IgD-negative memory B cell (primary cell): Measurements from ENCODE around the gene TEAD2. TPM values are rescaled to one million over a fixed set of nuclear protein-coding genes. Genes with fewer than 3 reads are reported as not detected.

ENCODE experiments used
- H3K27ac Mint-ChIP-seq, 3 donors: one replicate each; pipeline ENCODE4 v1.8.0; 2020 to 2022; ENCODE audit warnings: mild to moderate bottlenecking in 3 of 3, mixed read lengths in 3 of 3, moderate library complexity in 1 of 3
- H3K27me3 Mint-ChIP-seq: one replicate; pipeline ENCODE4 v1.8.0; 2021; ENCODE audit warnings: mixed read lengths
- H3K36me3 Mint-ChIP-seq: one replicate; pipeline ENCODE4 v1.8.0; 2020; ENCODE audit warnings: mild to moderate bottlenecking, mixed read lengths
- H3K4me1 Mint-ChIP-seq, 3 donors: one replicate each; pipeline ENCODE4 v1.8.0; 2020 to 2022; ENCODE audit warnings: mixed read lengths in 3 of 3, mild to moderate bottlenecking in 1 of 3
- H3K4me3 Mint-ChIP-seq, 4 donors: one replicate each; pipeline ENCODE4 v1.8.0; 2020 to 2022; ENCODE audit warnings: mild to moderate bottlenecking in 4 of 4, mixed read lengths in 4 of 4, moderate library complexity in 3 of 4
- H3K9me3 Mint-ChIP-seq, 3 donors: one replicate each; pipeline ENCODE4 v1.8.0; 2020 to 2021; ENCODE audit warnings: mixed read lengths in 3 of 3, mild to moderate bottlenecking in 1 of 3
- polyA plus RNA-seq: library from polyadenylated mRNA; unstranded; fragments of 300-500 nt; fragmentation: Illumina TruSeq; gene quantifications from one replicate; pipeline ENCODE4 v1.2.3, GENCODE V29; 2021

TEAD2 gene
- polyA plus RNA-seq, 1 donor from 2014 or later, result 6.3 TPM

DNA sequence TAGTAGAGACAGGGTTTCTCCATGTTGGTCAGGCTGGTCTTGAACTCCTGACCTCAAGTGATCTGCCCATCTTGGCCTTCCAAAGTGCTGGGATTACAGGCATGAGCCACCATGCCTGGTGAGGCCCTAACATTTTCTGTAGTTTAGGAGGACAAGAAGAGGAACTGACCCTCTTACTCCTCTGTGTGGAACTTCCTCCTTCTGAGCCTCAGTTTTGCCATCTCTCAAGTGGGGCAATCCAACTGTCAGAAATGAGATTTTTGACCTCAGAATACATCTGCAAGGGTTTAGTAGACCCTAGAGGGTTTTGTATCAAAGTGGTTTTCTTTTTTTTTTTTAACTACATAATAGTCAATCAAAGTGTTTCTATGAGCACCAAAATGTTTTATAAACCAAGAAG, 3.9 kb upstream of the TEAD2 start:
- Mint-ChIP-seq H3K4me3 (peak overlapping the region in 1 of 4 donors; percentile 19), H3K27ac (peak overlapping the region in 2 of 3 donors; percentile 9 to 31), H3K9me3 (peaks cover 0 to 5% (median 2%) of the 10 kb centered on the region in 3 donors), H3K4me1 (peaks cover 5 to 15% (median 10%) of the 10 kb centered on the region in 3 donors), H3K36me3 (no peaks in the 10 kb centered on the region), H3K27me3 (peaks cover 3% of the 10 kb centered on the region)

DNA sequence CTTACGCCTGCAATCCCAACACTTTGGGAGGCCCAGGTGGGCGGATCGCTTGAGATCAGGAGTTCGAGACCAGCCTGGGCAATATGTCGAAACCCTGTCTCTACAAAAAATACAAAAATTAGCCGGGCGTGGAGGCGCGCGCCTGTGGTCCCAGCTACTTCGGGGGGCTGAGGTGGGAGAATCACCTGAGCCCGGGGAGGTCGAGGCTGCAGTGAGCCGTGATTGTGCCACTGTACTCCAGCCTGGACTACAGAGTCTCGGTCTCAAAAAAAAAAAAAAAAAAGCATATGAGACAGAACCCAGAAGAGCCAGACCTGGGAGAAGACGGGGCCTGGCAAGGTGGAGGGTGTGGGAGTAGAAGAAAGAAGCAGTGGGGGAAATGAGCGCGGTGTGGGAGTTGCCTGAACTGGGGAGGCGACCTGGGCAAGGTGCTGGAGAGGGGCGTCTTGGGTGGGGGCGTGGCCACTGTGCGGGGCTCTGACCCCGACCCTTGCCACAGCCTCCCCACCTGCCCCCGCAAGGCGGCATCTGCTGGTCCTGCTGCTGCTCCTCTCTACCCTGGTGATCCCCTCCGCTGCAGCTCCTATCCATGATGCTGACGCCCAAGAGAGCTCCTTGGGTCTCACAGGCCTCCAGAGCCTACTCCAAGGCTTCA, 2.0 kb upstream of the TEAD2 start:
- Mint-ChIP-seq H3K4me3 (no peak overlapping the region), H3K27ac (peak overlapping the region in 1 of 3 donors; percentile 95)

DNA sequence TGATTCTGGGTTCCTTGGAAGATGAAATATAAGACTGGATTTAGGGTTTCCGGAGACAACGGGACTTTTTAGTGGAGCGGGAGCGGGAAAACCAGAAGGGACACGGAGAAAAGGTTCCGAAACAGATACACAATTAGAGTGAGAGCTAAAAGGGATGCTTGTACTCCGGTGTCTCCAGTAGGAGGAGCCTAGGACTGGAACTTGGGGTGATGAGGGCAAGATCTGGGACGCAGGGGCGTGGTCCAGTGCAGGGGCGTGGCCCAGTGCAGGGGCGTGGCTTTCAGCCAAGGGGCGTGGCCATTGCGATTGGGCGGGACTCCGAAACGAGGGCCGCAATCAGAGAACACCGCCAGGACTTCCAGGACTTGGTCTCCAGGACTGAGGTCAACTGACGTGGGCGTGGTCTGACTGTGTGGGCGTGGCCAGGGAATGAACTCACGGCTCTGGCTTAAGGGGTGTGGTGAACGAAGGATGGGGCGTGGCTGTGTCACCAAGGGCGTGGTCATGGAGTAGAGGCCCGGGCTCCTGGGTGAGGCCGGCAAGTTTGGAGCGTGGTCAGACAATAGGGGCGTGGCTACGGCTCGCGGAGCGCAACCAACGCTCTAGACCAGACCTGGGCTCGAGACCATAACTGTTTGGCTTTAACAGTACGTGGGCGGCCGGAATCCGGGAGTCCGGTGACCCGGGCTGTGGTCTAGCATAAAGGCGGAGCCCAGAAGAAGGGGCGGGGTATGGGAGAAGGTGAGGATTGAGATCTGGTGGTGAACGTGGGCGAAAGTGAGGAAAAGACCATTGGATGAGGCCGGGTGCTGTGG, 1.3 kb upstream of the TEAD2 start, which contains the start of gene DKKL1:
DKKL1 (plus strand) TSS at position 610 of the 815 bp plus-strand sequence; CDS start at position 732, 122 bp downstream.
- peaks cover 8 to 22% (median 16%) of the 10 kb centered on the region in 3 donors for H3K4me1 Mint-ChIP-seq
- no peaks in the 10 kb centered on the region for H3K9me3 Mint-ChIP-seq
- no peaks in the 10 kb centered on the region for H3K36me3 Mint-ChIP-seq
- H3K4me3 Mint-ChIP-seq, result no peak within 1 kb of the TSS
- peaks cover 3% of the 10 kb centered on the region for H3K27me3 Mint-ChIP-seq
- peak within 1 kb of the TSS in 2 of 3 donors; percentile 17 to 95 for H3K27ac Mint-ChIP-seq

More for the DNA sequence above, 2.0 kb upstream of the TEAD2 start:
- Mint-ChIP-seq H3K9me3 (no peaks in the 10 kb centered on the region), H3K4me1 (peaks cover 6 to 22% (median 16%) of the 10 kb centered on the region in 3 donors), H3K27me3 (peaks cover 3% of the 10 kb centered on the region), H3K36me3 (no peaks in the 10 kb centered on the region)

DNA sequence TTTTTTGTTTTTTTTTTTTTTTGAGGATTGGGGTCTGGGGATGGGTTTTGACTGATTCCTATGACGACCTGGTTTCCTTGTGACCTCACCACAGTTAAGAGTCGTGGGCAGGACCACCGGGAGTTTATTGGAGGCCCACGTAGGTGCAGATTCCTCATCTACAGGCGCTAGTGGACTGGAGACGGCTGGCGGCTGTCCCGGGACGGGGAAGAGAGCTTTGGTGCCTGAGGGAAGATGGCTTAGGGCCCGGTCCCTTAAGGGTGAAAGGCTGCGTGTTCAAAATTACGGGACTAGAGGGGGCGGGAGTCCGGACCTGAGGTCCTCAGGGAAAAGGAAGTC, 682 bp upstream of the TEAD2 start:
- no peak overlapping the region for H3K27ac Mint-ChIP-seq
- no peak overlapping the region for H3K4me3 Mint-ChIP-seq
- H3K4me1 Mint-ChIP-seq, result peaks cover 8 to 25% (median 16%) of the 10 kb centered on the region in 3 donors
- H3K27me3 Mint-ChIP-seq, result peaks cover 3% of the 10 kb centered on the region
- no peaks in the 10 kb centered on the region for H3K9me3 Mint-ChIP-seq
- H3K36me3 Mint-ChIP-seq, result no peaks in the 10 kb centered on the region

DNA sequence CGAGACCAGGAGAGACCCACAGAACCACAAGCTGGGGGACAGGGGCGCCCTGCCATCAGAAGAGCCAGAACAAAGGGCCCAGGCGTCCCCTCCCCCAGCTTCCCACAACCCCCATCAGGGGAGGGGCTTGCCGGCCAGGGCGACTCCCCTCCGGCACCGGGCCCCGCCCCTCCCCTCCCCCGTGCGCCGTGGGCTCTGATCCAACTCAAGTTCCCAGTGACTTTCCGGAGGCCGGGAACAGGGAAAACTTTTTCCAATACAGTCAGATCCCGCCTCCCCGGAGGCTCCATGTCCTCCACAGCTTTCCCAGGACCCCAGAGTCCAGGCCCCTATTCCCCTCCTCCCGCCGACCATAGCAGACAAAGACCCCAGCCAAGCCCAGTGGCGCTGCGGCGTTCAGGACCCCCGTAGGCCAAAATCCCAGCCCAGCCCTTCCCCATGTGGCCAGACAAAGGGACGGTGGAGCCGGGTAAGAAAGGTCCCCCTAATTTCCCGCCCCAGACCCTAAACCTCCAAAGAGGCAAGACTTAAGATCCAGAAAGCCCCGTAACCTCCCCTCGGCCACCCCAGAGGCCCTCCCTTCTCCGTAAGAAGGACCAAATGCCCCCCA, 673 bp downstream of the TEAD2 start:
- Mint-ChIP-seq H3K36me3 (no peaks in the 10 kb centered on the region), H3K27ac (peak overlapping the region; percentile 21 to 90 (median 84)), H3K4me1 (peaks cover 16 to 35% (median 23%) of the 10 kb centered on the region in 3 donors), H3K9me3 (no peaks in the 10 kb centered on the region), H3K27me3 (peaks cover 3% of the 10 kb centered on the region), H3K4me3 (peak overlapping the region in 3 of 4 donors; percentile 49 to 84 (median 79))

DNA sequence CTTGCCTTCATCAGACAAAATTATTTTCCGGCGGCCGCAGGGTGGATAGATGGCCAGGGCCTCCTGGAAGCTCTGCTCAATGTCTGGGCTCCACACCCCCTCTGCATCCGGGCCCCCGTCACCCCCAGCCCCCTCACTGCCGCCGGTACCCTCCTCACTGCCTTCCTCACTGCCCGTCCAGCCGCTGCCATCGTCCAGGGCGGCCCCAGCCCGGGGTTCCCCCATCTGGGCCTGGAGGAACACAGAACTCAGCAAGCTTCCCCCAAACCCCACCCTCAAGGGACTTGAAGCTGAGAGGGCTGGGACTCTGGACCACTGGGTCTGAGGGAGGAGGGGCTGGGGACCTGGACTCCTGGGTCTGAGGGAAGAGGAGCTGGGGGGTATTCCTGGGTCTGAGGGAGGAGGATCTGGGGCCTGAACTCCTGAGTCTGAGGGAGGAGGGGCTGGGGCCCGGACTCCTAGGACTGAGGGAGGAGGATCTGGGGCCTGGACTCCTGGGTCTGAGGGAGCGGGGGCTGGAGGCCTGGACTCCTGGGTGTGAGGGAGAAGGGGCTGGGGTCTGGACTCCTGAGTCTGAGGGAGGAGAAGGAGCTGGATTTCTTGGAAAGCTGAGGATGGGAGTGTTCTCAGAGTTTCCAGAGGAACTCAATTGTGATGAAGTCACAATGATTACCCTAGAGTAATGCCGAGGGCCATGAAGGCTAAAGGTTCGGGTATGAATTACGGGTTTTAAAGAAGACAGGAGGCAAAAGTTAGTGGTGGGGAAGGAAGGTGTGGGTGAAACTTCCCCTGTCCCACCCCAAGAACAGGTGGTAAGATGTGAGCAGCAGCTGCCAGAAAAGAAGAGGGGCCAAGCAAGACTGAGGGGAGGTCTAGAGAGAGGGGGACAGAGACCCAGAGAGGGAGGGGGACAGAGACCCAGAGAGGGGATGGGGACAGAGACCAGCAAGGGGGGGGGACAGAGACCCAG, 2.1 kb downstream of the TEAD2 start:
- Mint-ChIP-seq H3K4me1 (peaks cover 18 to 39% (median 29%) of the 10 kb centered on the region in 3 donors), H3K27me3 (peaks cover 6% of the 10 kb centered on the region), H3K36me3 (no peaks in the 10 kb centered on the region), H3K4me3 (peak overlapping the region; percentile 5 to 84 (median 70)), H3K27ac (peak overlapping the region; percentile 1 to 95 (median 31)), H3K9me3 (no peaks in the 10 kb centered on the region)

DNA sequence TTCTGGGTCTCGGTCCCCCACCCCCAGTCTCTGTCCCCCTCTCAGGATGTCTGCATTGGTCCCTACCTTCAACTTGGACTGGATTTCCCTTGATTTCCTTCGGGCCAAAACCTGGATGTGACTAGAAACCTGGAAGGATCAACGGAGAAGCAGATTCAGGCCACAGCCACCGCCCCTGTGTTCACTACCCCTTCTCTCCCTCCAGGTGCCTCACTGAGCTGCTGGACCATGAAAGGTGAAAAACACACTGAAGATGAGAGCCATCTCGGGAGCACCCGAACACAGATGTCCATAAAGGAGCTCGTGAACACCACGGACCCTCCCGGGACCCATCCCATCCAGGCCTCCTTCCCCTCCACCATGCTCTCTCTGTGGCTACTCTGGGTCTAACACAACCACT, 5.0 kb downstream of the TEAD2 start:
- peaks cover 33 to 41% (median 34%) of the 10 kb centered on the region in 3 donors for H3K4me1 Mint-ChIP-seq
- no peaks in the 10 kb centered on the region for H3K9me3 Mint-ChIP-seq
- peak overlapping the region; percentile 75 to 88 (median 82) for H3K4me3 Mint-ChIP-seq
- peak overlapping the region in 2 of 3 donors; percentile 72 to 93 for H3K27ac Mint-ChIP-seq
- H3K27me3 Mint-ChIP-seq, result peaks cover 6% of the 10 kb centered on the region
- peaks cover 3% of the 10 kb centered on the region for H3K36me3 Mint-ChIP-seq

DNA sequence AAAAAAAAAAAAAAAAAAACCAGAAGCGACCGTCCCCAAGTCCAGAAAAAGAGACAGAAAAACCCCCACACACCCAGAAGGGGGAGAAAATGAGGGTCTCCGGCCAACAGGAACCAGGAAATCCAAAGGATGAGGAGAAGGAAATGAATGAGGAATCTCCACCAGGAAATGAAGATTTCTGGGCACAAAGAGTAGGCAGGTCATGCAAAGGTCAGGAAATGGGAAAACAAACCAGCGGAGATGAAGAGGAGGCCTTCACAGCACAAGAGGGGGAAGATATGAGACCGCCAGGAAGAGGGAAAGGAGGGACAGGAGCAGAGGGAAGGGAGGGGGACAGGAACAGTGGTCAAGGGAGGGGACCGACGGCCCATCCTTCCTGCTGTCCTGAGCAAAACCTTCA, 5.8 kb downstream of the TEAD2 start:
- Mint-ChIP-seq H3K36me3 (peaks cover 3% of the 10 kb centered on the region), H3K4me3 (peak overlapping the region; percentile 75 to 88 (median 80)), H3K9me3 (no peaks in the 10 kb centered on the region), H3K27me3 (peaks cover 3% of the 10 kb centered on the region), H3K4me1 (peaks cover 31 to 35% (median 33%) of the 10 kb centered on the region in 3 donors), H3K27ac (peak overlapping the region in 2 of 3 donors; percentile 46 to 54)

DNA sequence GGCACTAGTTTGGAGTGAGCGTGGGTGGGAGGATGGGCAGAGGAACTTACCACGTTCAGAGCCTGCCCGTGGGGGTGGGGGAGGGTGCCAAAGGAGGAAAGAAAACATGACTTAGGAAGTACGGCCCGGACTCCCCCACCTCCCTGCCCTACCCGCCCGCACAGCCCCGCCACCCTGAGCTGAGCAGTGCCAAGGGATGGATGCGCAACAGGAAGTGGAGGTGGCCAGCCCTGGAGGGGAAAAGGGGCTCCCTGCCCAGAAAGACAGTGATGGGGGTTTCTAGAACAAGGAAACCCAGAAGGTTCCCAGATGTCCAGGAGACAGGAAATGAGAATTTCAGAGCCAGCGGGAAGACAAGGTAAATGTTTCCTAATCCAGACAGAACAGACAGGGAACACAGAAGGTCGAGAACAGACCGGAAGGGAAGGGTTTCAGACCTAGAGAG, 6.3 kb downstream of the TEAD2 start:
- peak overlapping the region; percentile 75 to 88 (median 82) for H3K4me3 Mint-ChIP-seq
- no peaks in the 10 kb centered on the region for H3K9me3 Mint-ChIP-seq
- H3K27me3 Mint-ChIP-seq, result peaks cover 3% of the 10 kb centered on the region
- H3K4me1 Mint-ChIP-seq, result peaks cover 28 to 33% (median 32%) of the 10 kb centered on the region in 3 donors
- H3K36me3 Mint-ChIP-seq, result peaks cover 3% of the 10 kb centered on the region
- H3K27ac Mint-ChIP-seq, result peak overlapping the region in 2 of 3 donors; percentile 54 to 89

DNA sequence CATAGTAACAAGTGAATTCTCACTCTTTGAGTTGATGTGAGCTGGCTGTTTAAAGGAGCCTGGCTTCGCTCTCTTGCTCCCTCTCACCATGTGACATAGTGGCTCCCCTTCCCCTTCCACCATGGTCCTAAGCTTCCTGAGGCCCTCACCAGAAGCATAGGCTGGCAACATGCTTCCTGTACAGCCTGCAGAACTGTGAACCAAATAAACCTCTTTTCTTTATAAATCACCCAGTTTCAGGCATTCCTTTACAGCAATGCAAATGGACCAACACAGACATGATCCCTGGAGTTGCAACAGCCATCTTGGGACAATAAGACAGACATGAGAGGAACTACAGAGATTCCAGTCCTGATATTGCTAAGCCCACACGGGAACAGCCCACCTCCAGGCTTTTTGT, 12.6 kb downstream of the TEAD2 start:
- H3K4me1 Mint-ChIP-seq, result peaks cover 21 to 29% (median 25%) of the 10 kb centered on the region in 3 donors
- no peak overlapping the region for H3K27ac Mint-ChIP-seq
- peaks cover 3% of the 10 kb centered on the region for H3K27me3 Mint-ChIP-seq
- H3K9me3 Mint-ChIP-seq, result no peaks in the 10 kb centered on the region
- H3K4me3 Mint-ChIP-seq, result no peak overlapping the region
- peaks cover 3% of the 10 kb centered on the region for H3K36me3 Mint-ChIP-seq

DNA sequence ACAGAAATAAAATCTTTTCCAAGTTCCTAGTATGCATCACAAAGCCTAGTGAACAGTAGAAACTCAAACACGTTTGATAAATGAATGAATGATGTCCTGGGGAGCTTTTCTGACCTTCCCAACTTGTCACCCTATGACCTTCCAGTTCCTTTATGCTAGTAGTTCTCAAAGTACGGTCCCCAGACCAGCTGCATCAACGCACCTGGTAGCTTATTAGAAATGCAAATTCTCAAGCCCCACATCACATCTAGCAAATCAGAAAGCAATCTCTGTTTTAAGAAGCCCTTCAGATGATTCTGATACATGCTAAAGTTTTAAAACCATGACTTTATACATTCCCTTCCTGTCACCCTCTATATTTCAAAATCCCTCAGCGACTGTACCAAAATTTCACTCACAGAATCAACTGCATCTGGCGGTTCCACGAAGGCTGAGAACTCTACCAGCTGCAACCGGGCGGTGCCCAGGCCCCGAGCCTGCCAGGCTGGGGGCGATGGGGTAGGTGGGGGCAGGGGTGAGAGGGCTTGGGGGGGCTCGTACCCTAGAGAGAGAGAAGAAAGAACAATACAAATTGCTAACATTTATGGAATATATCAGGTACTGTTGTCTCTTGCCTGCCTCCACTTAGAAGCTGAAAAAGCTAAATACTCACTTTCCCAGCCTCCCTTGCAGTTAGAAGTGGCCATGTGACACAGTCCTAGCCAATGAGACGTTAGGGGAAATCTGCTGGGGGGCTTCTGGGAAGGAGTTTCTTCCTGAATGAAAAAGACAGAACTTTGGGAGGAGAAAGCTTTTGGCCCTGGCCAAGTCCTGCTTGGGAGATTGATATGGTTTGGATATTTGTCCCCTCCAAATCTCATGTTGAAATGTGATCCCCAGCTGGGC, 13.7 kb downstream of the TEAD2 start:
- H3K9me3 Mint-ChIP-seq, result no peaks in the 10 kb centered on the region

DNA sequence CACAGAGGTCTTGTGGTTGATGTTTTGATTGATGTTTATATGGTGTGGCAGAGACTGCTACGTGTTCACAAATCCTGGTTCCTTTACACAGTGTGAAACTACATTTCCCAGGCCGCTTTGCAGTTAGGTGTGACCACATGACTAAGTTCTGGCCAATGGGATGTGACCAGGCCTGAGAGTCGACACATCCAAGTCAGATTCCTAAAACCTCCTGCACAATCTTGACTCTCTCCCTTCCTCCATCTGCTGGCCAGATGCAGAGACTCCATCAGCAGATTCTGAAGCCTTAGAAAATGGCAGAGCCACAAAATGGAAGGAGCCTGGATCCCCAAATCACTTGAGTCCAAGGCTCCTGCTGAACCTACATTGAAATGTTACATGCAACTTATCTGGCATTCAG, 14.4 kb downstream of the TEAD2 start:
- H3K4me3 Mint-ChIP-seq, result peak overlapping the region in 2 of 4 donors; percentile 4 to 74

More for the DNA sequence above, 13.7 kb downstream of the TEAD2 start:
- Mint-ChIP-seq H3K36me3 (peaks cover 3% of the 10 kb centered on the region), H3K27ac (peak overlapping the region in 1 of 3 donors; percentile 46), H3K4me3 (peak overlapping the region in 2 of 4 donors; percentile 4 to 70), H3K4me1 (peaks cover 20 to 26% (median 25%) of the 10 kb centered on the region in 3 donors), H3K27me3 (peaks cover 3% of the 10 kb centered on the region)

DNA sequence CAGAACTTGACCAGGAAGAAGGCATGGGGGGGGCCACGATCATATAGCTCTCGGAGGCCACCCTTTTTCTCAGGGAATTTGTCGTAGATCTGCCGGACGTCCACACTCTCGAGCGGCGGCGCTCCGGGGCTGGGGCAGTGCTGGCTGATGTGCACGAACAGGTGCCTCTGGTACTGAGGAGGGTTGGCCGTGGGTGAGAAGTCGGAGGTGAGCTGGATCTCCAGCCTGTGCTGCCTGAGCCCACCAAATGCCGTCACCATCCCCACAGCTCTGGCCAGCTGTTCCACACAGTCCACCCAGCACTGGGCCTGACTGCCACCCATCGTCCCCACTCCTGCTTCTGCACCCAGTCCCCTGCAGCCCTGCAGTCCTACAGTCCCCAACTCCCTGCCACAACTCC, 15.0 kb downstream of the TEAD2 start:
- H3K9me3 Mint-ChIP-seq, result no peaks in the 10 kb centered on the region
- H3K4me1 Mint-ChIP-seq, result peaks cover 24 to 28% (median 27%) of the 10 kb centered on the region in 3 donors
- H3K36me3 Mint-ChIP-seq, result no peaks in the 10 kb centered on the region
- H3K27ac Mint-ChIP-seq, result no peak overlapping the region
- peak overlapping the region in 2 of 4 donors; percentile 33 to 63 for H3K4me3 Mint-ChIP-seq
- H3K27me3 Mint-ChIP-seq, result peaks cover 3% of the 10 kb centered on the region

More for the DNA sequence above, 14.4 kb downstream of the TEAD2 start:
- Mint-ChIP-seq H3K27ac (peak overlapping the region in 1 of 3 donors; percentile 46), H3K36me3 (no peaks in the 10 kb centered on the region), H3K4me1 (peaks cover 20 to 24% (median 22%) of the 10 kb centered on the region in 3 donors), H3K9me3 (no peaks in the 10 kb centered on the region), H3K27me3 (peaks cover 3% of the 10 kb centered on the region)
